ENCODE measurements around the gene DHCR24.

Gene DHCR24

GRCh38 chr1:54853793-54854370, 33.1 kb downstream of the DHCR24 start:
- Histone ChIP-seq H3F3A (ENCODE audit: low read depth) (no peaks in the 10 kb centered on the region), H3K9me3 (ENCODE audit: insufficient read depth, low read depth, low read length) (no peaks in the 10 kb centered on the region), H3K36me3 (ENCODE audit: insufficient read depth, low read length) (peaks cover 96% of the 10 kb centered on the region; the same call in 1 of the 2 replicates), H3K4me2 (ENCODE audit: low read depth, low read length, poor library complexity, severe bottlenecking) (no peak overlapping the region), H3K79me2 (ENCODE audit: insufficient read depth, low read length) (no peaks in the 10 kb centered on the region), H3K9ac (ENCODE audit: low read depth, low read length, poor library complexity, severe bottlenecking) (no peak overlapping the region), H3K4me3 (ENCODE audit: low read length, poor library complexity, severe bottlenecking) (no peak overlapping the region), H3K27me3 (ENCODE audit: insufficient read depth, low read length, poor library complexity, severe bottlenecking) (no peaks in the 10 kb centered on the region), H4K20me1 (ENCODE audit: insufficient read depth, low read length, poor library complexity, severe bottlenecking) (peaks cover 7% of the 10 kb centered on the region), H2AFZ (ENCODE audit: low read length) (no peak overlapping the region), H3K9me2 (replicated peaks; ENCODE audit: low read depth, low read length) (no peaks in the 10 kb centered on the region), H3K4me1 (ENCODE audit: insufficient read depth, low read length, poor library complexity, severe bottlenecking) (no peaks in the 10 kb centered on the region)
- TF ChIP-seq EZH2phosphoT487 (IDR thresholded peaks at IDR 0.05; ENCODE audit: borderline replicate concordance), result no peak
- TF ChIP-seq, protein P1, sequence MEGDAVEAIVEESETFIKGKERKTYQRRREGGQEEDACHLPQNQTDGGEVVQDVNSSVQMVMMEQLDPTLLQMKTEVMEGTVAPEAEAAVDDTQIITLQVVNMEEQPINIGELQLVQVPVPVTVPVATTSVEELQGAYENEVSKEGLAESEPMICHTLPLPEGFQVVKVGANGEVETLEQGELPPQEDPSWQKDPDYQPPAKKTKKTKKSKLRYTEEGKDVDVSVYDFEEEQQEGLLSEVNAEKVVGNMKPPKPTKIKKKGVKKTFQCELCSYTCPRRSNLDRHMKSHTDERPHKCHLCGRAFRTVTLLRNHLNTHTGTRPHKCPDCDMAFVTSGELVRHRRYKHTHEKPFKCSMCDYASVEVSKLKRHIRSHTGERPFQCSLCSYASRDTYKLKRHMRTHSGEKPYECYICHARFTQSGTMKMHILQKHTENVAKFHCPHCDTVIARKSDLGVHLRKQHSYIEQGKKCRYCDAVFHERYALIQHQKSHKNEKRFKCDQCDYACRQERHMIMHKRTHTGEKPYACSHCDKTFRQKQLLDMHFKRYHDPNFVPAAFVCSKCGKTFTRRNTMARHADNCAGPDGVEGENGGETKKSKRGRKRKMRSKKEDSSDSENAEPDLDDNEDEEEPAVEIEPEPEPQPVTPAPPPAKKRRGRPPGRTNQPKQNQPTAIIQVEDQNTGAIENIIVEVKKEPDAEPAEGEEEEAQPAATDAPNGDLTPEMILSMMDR (conservative IDR thresholded peaks at IDR 0.05; ENCODE audit: low read length), result no peak

DNA sequence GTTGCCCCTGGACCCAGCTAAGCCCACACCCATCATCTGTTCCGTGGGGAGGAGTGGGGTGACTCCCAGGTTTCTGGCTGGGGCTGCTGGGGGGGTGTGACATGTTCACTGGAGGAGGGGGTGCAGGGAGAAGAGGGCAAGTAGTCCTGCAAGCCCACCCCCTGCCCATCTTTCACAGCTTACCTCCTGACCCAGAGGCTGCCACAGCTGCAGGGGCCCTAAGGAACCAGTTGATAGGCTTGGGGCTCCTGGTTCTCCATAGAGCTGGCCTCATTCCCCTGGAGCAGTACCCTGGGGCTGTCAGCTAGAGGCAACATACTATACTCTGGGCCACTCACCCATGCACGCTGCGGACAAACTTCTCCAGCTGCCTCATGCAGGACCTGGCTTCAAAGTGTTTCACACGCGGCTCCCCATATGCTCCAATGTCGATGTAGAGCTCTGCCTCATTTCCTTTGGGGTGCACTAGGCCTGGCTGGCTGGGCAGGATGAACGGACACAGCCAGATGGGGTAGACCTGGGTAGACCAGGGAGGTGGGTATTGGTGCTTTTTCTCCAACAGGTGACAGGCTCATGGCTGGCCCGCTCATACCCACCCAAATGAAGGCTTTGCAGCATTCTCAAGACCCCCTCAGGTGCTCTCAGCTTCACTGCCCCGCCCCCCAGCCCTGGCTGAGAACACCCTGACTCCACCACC, 33.8 kb downstream of the DHCR24 start:
- H3K36me3 ChIP-seq (ENCODE audit: insufficient read depth, low read length), result peaks cover 98% of the 10 kb centered on the region; the same call in 1 of the 2 replicates

DNA sequence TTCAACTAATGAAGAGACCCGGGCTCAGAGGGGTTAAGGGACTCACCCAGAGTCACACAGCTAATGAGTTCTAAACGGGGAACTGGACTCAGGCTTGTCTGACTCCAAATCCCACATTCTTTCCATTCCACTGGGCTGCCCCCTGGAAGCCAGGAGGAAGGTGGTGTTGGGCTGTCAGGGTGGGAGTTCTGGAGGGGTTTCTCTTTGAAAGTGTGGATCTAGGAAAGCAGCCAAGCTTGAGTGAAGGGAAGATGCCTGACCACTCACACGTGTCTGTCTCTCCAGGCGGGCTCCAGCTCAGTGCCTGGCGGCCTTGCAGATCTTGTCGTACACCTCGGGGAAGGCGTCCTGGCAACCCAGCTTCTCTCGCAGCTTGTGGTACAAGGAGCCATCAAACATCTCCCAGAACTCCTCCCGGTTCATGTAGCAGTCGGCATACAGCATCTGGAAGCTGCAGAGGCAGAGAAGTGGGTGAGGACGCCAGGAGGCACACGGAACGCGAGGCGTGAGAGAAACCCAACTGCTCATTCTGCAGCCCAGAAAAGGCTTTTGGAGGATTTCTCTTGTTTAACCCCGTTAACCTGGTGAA, 35.0 kb downstream of the DHCR24 start:
- Histone ChIP-seq H3K27me3 (ENCODE audit: insufficient read depth, low read length, poor library complexity, severe bottlenecking) (no peaks in the 10 kb centered on the region), H3K9me2 (replicated peaks; ENCODE audit: low read depth, low read length) (no peaks in the 10 kb centered on the region), H3K9me3 (ENCODE audit: insufficient read depth, low read depth, low read length) (no peaks in the 10 kb centered on the region), H3K4me2 (ENCODE audit: low read depth, low read length, poor library complexity, severe bottlenecking) (no peak overlapping the region), H3K36me3 (ENCODE audit: insufficient read depth, low read length) (peaks cover 98% of the 10 kb centered on the region; the same call in 1 of the 2 replicates), H3F3A (ENCODE audit: low read depth) (no peaks in the 10 kb centered on the region), H3K4me3 (ENCODE audit: low read length, poor library complexity, severe bottlenecking) (no peak overlapping the region), H2AFZ (ENCODE audit: low read length) (no peak overlapping the region), H3K9ac (ENCODE audit: low read depth, low read length, poor library complexity, severe bottlenecking) (no peak overlapping the region), H4K20me1 (ENCODE audit: insufficient read depth, low read length, poor library complexity, severe bottlenecking) (no peaks in the 10 kb centered on the region), H3K4me1 (ENCODE audit: insufficient read depth, low read length, poor library complexity, severe bottlenecking) (no peaks in the 10 kb centered on the region), H3K79me2 (ENCODE audit: insufficient read depth, low read length) (no peaks in the 10 kb centered on the region)
- no peak for TF ChIP-seq EZH2phosphoT487 (IDR thresholded peaks at IDR 0.05; ENCODE audit: borderline replicate concordance)
- TF ChIP-seq, protein P1 (conservative IDR thresholded peaks at IDR 0.05; ENCODE audit: low read length), result no peak

More for the DNA sequence above, 33.8 kb downstream of the DHCR24 start:
- Histone ChIP-seq H4K20me1 (ENCODE audit: insufficient read depth, low read length, poor library complexity, severe bottlenecking) (peaks cover 7% of the 10 kb centered on the region), H3K9me2 (replicated peaks; ENCODE audit: low read depth, low read length) (no peaks in the 10 kb centered on the region), H3K4me3 (ENCODE audit: low read length, poor library complexity, severe bottlenecking) (no peak overlapping the region), H3K4me2 (ENCODE audit: low read depth, low read length, poor library complexity, severe bottlenecking) (no peak overlapping the region), H3K9me3 (ENCODE audit: insufficient read depth, low read depth, low read length) (no peaks in the 10 kb centered on the region), H3K79me2 (ENCODE audit: insufficient read depth, low read length) (no peaks in the 10 kb centered on the region), H3K4me1 (ENCODE audit: insufficient read depth, low read length, poor library complexity, severe bottlenecking) (no peaks in the 10 kb centered on the region), H3K27me3 (ENCODE audit: insufficient read depth, low read length, poor library complexity, severe bottlenecking) (no peaks in the 10 kb centered on the region), H3K9ac (ENCODE audit: low read depth, low read length, poor library complexity, severe bottlenecking) (no peak overlapping the region), H2AFZ (ENCODE audit: low read length) (no peak overlapping the region), H3F3A (ENCODE audit: low read depth) (no peaks in the 10 kb centered on the region)
- TF ChIP-seq EZH2phosphoT487 (IDR thresholded peaks at IDR 0.05; ENCODE audit: borderline replicate concordance), result no peak
- TF ChIP-seq, protein P1 (conservative IDR thresholded peaks at IDR 0.05; ENCODE audit: low read length), result no peak

All from Loucy (cell line).